Stimulated activated CD4-positive, alpha-beta T cell treated with anti-CD3 and anti-CD28 coated beads, Interleukin-2, amount 100 ng/mL, for 4 hours (primary cell): Measurements from ENCODE around the gene LYRM1.

Experiments
- DNase-seq: peaks from one replicate; pipeline ENCODE4 v3.0.0-alpha.2; 2020; ENCODE audit warnings: low read depth

The LYRM1 gene

DNA sequence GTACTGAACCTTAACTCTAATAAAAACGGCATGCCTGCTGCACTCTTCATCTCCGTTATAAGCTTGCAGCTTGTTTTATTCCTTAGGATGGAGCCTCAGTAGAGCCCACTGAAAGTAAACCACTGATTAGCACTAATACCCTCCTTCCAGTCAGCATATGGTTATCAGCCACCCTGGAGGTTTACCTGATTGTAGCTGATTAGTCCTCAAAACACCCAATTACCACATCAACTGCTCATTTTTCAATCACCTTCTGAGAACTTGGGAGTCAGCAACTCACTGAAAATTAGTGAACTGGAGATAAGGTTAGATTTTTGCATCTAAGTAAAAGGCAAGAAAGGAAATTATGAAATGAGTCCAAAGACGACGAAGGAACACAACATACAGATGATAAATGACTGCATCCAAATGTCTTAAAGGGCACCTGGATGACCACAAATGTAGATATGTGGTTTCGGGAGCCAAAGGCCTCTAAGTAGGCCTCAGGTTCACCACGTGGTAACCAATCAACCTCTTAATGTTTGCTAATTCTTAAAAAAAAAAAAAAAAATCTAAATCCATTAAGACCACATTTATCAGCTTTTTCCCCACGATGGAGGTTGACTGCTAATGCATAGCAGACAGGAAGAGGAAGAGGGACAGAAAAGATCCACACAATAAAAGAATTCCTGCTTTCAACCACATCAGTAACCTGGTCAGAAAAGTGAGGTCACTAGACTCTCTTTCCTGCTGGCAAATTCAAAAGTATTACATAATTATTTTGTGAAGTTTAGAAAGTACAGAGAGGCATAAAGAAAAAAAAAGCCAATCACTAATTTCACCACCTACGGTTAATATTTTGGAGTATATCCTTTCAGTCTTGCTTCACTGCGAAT lies 28.4 kb upstream of the LYRM1 start:
- DNase-seq: no peak

DNA sequence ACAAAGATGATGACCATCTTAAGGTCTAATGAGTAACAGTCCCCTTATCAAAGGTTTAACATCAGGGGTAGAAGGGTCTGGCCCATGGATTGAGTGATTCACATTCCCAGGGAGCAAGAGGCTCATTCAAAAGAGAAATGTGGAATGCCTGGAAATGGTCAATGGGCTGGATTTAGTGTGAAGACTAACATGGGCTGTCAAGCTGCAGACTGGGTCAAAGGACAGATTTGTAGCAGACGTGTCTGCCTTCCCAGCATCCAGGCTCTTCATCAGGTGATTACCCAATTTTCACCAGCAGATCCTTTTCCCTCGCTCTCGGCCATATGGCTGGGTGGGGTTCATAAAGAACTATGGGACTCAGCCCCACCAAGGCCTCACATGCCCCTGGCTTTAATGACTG lies 27.2 kb upstream of the LYRM1 start:
- no peak for DNase-seq

DNA sequence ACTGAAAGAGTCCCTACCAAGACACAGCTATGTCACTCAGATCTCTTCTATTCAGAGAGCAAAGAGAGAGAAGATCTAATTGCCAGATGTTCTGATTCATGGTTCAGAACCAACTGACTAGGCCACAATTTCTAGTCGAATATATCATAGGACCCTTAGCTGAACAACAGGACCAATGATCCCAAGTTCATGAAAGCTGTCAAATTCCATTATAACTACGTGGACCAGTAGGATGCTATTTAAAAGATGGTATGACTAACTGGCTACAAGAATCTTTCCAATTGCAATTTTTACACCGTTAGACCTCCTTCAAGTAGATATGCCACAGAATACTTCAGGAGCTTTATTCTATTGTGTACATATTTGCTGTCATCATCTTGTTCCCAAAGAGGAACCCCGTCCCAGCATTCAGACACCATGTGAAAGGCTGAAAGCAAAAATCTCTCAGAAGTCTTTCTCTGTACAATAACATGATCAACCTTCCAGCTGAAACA lies 26.4 kb upstream of the LYRM1 start:
- DNase-seq: no peak

GRCh38 chr16:20875355-20875650 lies 25.3 kb upstream of the LYRM1 start:
- no peak for DNase-seq

DNA sequence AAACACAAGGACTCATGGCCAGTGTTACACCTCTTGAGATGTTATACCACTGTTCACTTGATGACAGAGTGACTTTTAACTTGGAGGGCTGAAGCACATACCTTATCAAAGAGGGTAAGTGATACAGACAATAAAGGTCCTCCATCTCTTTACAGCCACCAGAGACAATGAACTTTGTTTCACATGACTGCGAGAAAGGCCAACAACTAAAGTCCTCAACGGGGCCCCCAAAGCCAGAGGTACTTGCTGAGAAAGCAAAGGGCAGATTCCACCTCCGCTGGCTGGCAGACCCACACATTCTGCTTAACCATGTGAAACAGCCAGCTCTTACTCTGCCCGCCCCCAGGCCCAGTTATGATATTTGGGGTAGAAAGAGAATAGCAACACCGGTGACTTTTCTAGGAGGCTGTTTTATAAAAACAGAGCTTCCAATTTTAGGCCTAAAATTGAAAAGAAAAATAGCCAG lies 21.9 kb upstream of the LYRM1 start:
- no peak for DNase-seq

- DNase-seq: no peak
Observed at GRCh38 chr16:20879175-20880040, 21.2 kb upstream of the LYRM1 start.

DNA sequence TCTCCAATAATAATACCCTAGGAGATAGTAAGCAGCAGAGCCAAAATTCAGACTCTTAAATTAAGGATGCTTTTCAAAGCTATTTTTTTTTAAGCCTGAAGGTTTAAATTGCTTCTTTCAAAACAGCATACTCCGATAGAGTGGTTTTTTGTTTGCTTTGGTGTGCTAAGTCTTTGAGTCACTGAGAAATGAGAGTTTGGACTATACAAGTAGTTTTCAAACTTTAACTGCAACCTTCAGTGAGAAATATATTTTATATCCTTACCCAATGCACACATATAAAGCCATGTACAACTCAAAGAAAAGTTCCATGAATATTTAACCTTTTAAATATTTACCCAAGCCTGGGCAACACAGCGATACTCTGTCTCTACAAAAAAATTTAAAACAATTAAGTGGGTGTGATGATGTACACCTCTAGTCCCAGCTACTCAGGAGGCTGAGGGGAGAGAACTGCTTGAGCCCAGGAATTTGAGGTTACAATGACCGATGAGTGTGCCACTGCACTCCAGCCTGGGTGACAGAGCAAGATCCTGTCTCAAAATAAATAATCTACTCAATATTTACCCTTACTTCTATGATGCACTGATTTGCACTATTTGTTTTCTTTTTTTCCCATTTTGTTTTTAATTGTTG lies 19.6 kb upstream of the LYRM1 start:
- DNase-seq: no peak

- DNase-seq: no peak
Observed at GRCh38 chr16:20881503-20881878, 19.1 kb upstream of the LYRM1 start.

- DNase-seq: no peak
Observed at GRCh38 chr16:20883554-20884239, 16.9 kb upstream of the LYRM1 start.

- no peak for DNase-seq
Observed at GRCh38 chr16:20884240-20884556, 16.4 kb upstream of the LYRM1 start.

DNA sequence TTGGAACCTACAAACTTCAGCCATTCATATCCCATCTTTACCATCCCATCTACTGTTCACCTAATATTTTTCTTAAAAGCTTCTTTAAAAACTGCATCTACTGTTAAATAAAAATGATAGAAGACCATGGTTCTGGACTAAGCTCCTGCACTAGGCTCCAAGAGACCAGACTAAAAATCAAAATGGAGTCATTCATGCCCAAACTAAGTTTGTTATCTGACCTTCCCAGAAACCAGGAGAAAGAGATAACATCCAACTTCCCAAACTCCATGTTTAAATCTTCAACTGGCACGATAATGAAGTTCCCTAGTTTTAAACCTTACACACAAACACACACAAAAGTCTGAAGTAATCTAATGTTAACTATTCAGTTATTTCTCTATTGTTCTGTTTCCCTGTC lies 14.3 kb upstream of the LYRM1 start:
- no peak for DNase-seq

- no peak for DNase-seq
Observed at GRCh38 chr16:20887207-20887606, 13.4 kb upstream of the LYRM1 start.

DNA sequence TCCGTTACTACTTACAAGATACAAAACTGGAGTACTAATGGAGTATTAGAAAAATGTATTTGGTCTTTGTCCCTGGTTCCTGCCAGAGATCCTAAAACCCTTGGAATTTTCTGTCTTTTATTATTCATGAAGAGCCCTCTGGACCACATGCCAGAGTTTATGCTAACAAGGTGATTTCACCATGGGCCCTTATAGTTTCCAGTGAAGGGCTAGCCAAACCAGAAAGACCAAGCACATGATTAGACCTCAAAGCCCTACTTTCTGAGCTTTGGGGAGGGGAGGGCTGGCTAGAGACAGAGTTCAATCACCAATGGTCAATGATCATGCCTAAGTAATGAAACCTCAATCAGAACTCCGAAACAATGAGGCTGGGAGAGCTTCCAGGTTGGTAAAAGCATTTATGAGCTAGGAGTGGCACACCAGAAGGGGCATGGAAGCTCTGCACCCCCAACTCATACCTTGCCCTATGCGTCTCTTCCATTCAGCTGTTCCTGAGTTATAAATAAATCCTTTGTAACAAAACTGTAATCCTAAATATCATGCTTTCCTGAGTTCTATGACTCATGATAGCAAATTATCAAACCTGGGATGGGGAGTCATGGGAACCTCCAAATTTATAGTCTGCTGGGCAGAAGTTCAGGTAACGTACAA lies 10.8 kb upstream of the LYRM1 start:
- no peak for DNase-seq

- DNase-seq: no peak
Observed at GRCh38 chr16:20894388-20894787, 6.2 kb upstream of the LYRM1 start.

GRCh38 chr16:20897253-20897897 lies 3.2 kb upstream of the LYRM1 start:
- DNase-seq: no peak

DNA sequence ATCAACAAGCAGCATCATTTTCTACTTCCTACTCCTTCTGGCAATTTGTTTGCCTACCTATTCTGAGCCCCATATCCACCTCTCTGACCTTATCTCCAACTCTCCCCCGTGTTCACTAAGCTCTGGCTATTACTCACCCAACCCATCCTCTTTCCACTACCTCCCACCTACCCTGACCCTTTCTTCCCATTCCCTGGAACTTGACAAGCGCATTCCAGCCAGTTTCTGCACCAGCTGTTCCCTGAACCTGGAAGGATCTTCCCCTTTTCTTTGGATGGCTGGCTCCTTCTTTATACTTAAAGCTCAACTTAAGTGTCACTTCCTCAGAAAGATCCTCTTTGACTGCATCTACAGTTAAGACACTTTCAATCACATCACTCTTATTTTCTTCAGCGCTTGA lies 2.6 kb upstream of the LYRM1 start:
- DNase-seq: no peak

- DNase-seq: no peak
Observed at GRCh38 chr16:20899071-20899470, 1.5 kb upstream of the LYRM1 start.

GRCh38 chr16:20899477-20900298 lies 883 bp upstream of the LYRM1 start:
- no peak for DNase-seq

GRCh38 chr16:20901068-20901435 lies 481 bp downstream of the LYRM1 start:
- DNase-seq: no peak

GRCh38 chr16:20901436-20902112 lies 1.0 kb downstream of the LYRM1 start:
- peak; percentile 1 for DNase-seq
